Sigmoid colon (tissue), 7 donors: ENCODE data around the gene SSUH2. TPM values are rescaled to one million over a fixed set of nuclear protein-coding genes. Genes with fewer than 3 reads are reported as not detected.

Experiments
- DNase-seq: peaks from one replicate; pipeline ENCODE4 v3.0.0-alpha.2; 2019
- H3K27ac ChIP-seq, 4 donors: fragments of 200-600 bp; sonication (generic); one replicate each; pipeline ENCODE4 v1.5.1; 2016 to 2019; ENCODE audit warnings: mild to moderate bottlenecking in 1 of 4
- H3K27me3 ChIP-seq, 3 donors: fragments of 200-600 bp; sonication (generic); one replicate each; pipeline ENCODE4 v1.5.1; 2019; ENCODE audit warnings: mild to moderate bottlenecking in 1 of 3
- H3K36me3 ChIP-seq, 4 donors: fragments of 200-600 bp; sonication (generic); one replicate each; pipeline ENCODE4 v1.5.1; 2016 to 2019
- H3K4me1 ChIP-seq, 4 donors: fragments of 200-600 bp; sonication (generic); one replicate each; pipeline ENCODE4 v1.5.1; 2017 to 2019
- H3K4me3 ChIP-seq, 4 donors: fragments of 200-600 bp; sonication (generic); one replicate each; pipeline ENCODE4 v1.5.1; 2017 to 2019; ENCODE audit warnings: mild to moderate bottlenecking in 2 of 4, moderate library complexity in 1 of 4
- H3K9me3 ChIP-seq, 4 donors: fragments of 200-600 bp in 3 of 4; sonication (generic) in 3 of 4; one replicate each; pipeline versions ENCODE4 v1.5.1 to v1.6.1; 2013 to 2019
- CTCF ChIP-seq, 4 experiments: fragments of 450-650 bp in 3 of 4; fragments of 200-600 bp in 1 of 4; IDR thresholded peaks; one replicate each; pipeline ENCODE4 v1.5.1; 2016 to 2019; ENCODE audit warnings: antibody characterized with exemption in 4 of 4, mild to moderate bottlenecking in 3 of 4, moderate library complexity in 2 of 4
- EP300 ChIP-seq, 4 donors: sonication (generic); formaldehyde crosslinking; IDR thresholded peaks; one replicate each; pipeline ENCODE4 v1.6.1; 2017; ENCODE audit warnings: antibody characterized with exemption in 4 of 4
- POLR2A ChIP-seq, 2 donors: fragments of 450-650 bp; IDR thresholded peaks; one replicate each; pipeline ENCODE4 v1.6.1; 2016; ENCODE audit warnings: antibody characterized with exemption in 2 of 2, mild to moderate bottlenecking in 2 of 2, moderate library complexity in 2 of 2
- POLR2AphosphoS5 ChIP-seq, 4 donors: sonication (generic); formaldehyde crosslinking; IDR thresholded peaks; one replicate each; pipeline ENCODE4 v1.6.1; 2017; ENCODE audit warnings: antibody characterized with exemption in 4 of 4
- WGBS, 2 donors: extraction: QIAGEN DNeasy Blood & Tissue Kit; methylation state at CpG; one replicate each; pipeline ENCODE4 v1.1.7; 2013; 5-methylcytosine and 5-hydroxymethylcytosine counted together
- intact Hi-C: fragments of 100-400 bp; cut with DNase I; formaldehyde crosslinking; loops from one replicate; pipeline ENCODE4 v1.15.1; 2023
- polyA plus RNA-seq, 3 donors: library from polyadenylated mRNA; stranded (reverse); fragments of 200-250 nt; gene quantifications; one replicate each; pipeline ENCODE4 v1.2.3, GENCODE V29; 2013
- total RNA-seq, 4 donors: library from RNA; depleted of rRNA; stranded (reverse); fragments of >200 nt; gene quantifications; one replicate each; pipeline ENCODE4 v1.1.0, GENCODE V29; 2016
- donor health status: healthy with polysubstance abuse.
- donor health status: Bipolar disorder and iron deficiency.
- donor health status: healthy.

Gene SSUH2
- total and polyA plus RNA-seq, 7 donors, result 0.16 to 4.4 (median 0.95) TPM; not detected in 2

DNA sequence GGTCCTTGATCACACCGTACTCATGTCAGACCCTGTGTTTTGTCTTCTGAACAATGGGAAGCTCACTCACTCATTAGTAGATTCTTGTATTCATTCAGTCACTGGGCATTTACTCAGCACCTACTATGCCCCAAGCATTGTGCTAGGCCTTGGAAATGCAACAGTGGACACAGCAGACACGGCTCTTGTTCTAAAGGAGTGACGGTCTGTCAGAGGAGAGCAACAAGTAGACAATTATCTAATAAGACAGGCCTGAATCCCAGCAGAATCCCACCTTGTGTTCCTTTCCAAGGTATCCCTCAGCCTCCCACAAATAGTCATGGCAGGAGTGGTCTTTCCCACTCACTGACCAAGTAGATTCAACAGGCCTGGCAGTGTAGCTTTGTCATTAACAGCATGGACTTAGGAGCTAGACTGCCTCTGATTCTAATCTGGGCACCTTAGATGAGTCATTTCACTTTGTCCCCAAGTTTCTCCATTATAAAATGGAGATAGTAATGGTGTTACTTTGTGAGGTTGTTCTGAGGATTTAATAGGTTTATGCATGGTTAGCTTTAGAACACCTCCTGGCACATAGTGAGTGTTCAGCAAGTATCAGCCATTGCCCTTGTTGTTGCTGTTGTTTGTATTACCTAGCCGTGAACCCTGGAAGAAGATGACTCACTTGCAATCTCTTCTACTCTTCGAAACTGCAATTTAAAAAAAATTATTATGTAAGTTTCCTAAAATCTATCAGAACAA lies 69.1 kb downstream of the SSUH2 start:
- Histone ChIP-seq H3K36me3 (no peaks in the 10 kb centered on the region), H3K9me3 (no peaks in the 10 kb centered on the region), H3K4me3 (no peak overlapping the region), H3K4me1 (no peaks in the 10 kb centered on the region), H3K27me3 (no peaks in the 10 kb centered on the region), H3K27ac (no peak overlapping the region)
- 88 to 89% methylated on average over 5 of the region's 5 CpGs for WGBS, 2 donors
- no peak for TF ChIP-seq EP300 (IDR thresholded peaks at IDR 0.05)
- TF ChIP-seq POLR2A (IDR thresholded peaks at IDR 0.05), result no peak
- TF ChIP-seq POLR2AphosphoS5 (IDR thresholded peaks at IDR 0.05), result no peak
- TF ChIP-seq CTCF (IDR thresholded peaks at IDR 0.05), result no peak
- intact Hi-C loops, result no loop called here
- no peak for DNase-seq

GRCh38 chr3:8574670-8575322 lies 69.8 kb downstream of the SSUH2 start:
- no peak for TF ChIP-seq CTCF (IDR thresholded peaks at IDR 0.05)
- Histone ChIP-seq H3K36me3 (no peaks in the 10 kb centered on the region), H3K4me3 (no peak overlapping the region), H3K27ac (no peak overlapping the region), H3K9me3 (no peaks in the 10 kb centered on the region), H3K27me3 (no peaks in the 10 kb centered on the region), H3K4me1 (no peaks in the 10 kb centered on the region)
- DNase-seq, result no peak
- intact Hi-C loops, result no loop called here
- 79 to 89% methylated on average over 5 of the region's 5 CpGs for WGBS, 2 donors

DNA sequence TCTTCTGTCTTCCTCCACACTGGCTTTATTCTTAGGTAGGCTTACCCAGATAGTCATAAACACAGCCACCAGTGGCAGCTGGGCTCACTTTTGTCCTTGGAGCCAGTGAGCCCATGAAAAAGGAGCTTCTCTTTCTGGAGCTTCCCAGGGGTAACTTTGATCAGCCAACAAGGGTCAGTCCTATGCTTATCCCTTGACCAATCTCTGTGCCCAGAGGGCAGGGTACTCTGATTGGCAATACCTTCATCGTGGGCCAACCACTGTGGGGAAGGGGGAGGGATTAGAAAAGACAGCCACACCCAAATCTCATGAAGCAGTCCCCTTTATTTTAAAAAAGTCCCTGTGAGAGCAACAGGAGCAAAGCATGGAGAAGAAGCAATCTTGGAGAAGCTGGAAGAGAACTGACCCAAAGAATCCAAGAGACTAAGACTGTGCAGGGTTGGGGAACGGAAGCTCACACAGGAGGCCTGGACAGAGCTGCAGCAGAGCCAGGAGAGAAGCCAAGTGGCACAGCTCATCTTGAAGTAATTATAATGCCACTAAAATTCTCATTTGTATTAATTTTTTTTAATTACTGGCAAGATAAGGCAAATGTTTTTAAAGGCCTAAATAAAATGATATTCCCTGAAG lies 70.4 kb downstream of the SSUH2 start:
- Histone ChIP-seq H3K27me3 (no peaks in the 10 kb centered on the region), H3K36me3 (no peaks in the 10 kb centered on the region), H3K27ac (no peak overlapping the region), H3K9me3 (no peaks in the 10 kb centered on the region), H3K4me1 (no peaks in the 10 kb centered on the region), H3K4me3 (no peak overlapping the region)
- TF ChIP-seq EP300 (IDR thresholded peaks at IDR 0.05) (no peak), CTCF (IDR thresholded peaks at IDR 0.05) (no peak), POLR2A (IDR thresholded peaks at IDR 0.05) (no peak), POLR2AphosphoS5 (IDR thresholded peaks at IDR 0.05) (no peak)
- DNase-seq, result no peak
- 78 to 83% methylated on average over 2 of the region's 2 CpGs for WGBS, 2 donors
- intact Hi-C loops, result no loop called here

- Histone ChIP-seq H3K36me3 (no peaks in the 10 kb centered on the region), H3K4me1 (no peaks in the 10 kb centered on the region), H3K27me3 (no peaks in the 10 kb centered on the region), H3K27ac (no peak overlapping the region), H3K4me3 (no peak overlapping the region), H3K9me3 (no peaks in the 10 kb centered on the region)
- no peak for DNase-seq
- intact Hi-C loops, result no loop called here
- TF ChIP-seq POLR2AphosphoS5 (IDR thresholded peaks at IDR 0.05) (no peak), CTCF (IDR thresholded peaks at IDR 0.05) (no peak), EP300 (IDR thresholded peaks at IDR 0.05) (no peak), POLR2A (IDR thresholded peaks at IDR 0.05) (no peak)
- WGBS, 2 donors, result 78 to 83% methylated on average over 4 of the region's 4 CpGs
Measured at GRCh38 chr3:8573342-8573926, 71.2 kb downstream of the SSUH2 start.
